GF-D8 (cell line): ENCODE data around the gene CDKL5.
"Not testable (repeated sequence)": the region's sequence is repeated elsewhere in the genome, so short reads cannot be mapped to it uniquely, and the experiment has no call there.

ENCODE experiments used
- DNase-seq: peaks from one replicate; lab custom pipeline; 2025; lab: John Stamatoyannopoulos, UW

The CDKL5 gene

DNA sequence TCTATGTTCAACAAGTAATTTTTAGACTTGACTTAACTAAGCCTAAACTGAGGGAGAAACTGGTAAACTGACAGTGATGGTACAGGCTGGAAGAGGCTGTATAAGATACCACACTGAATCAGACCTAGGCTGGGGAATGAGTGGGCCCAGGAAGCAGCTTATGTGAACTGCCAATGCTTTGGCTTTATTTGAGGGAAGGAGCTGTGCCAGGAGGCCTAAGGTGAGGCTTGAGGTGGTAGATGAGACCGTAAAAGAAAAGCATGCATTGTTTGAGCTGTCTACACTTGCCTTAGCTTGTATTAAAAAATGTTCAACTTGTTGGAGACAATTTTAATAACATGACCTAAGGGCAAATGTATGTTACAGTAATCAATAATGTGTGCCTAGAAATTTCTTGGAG, 150.3 kb downstream of the CDKL5 start:
- no peak for DNase-seq

DNA sequence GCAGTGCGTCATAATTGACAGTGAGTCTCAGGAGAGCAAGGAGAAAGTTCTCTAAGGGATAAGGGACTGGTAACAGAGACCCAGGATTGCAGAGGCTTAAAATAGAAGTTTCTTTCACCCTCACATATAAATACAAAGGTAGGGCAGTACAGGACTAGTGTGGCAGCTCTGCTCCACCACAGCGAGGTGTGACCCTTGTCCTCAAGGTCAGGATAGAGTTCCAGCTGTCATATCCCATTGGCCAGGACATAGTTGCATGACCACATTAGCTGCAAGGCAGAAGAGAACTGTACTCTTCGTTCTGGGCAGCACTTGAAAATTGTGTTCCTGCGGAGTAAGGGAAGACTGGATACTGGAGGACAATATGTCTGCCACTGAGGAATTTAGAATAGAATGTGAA, 152.0 kb downstream of the CDKL5 start:
- no peak for DNase-seq

DNA sequence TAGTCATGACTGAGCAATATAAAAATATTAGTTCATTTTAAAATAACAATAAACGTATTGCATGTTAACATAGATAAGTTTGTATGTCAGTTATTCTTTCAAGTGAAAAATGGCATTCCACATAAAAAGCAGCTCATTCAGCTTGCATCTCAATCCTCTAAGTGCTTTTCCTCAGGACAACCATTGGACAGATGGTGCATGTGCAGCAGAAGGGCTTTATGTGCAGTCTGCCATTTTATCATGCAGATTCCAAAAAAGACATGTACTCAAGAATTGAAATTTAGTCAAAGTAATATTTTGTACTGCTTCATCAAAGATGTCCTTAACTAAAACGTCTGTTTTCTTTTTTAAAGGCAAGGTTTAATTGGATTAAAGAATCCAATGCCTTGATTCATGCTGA, 153.1 kb downstream of the CDKL5 start:
- no peak for DNase-seq

DNA sequence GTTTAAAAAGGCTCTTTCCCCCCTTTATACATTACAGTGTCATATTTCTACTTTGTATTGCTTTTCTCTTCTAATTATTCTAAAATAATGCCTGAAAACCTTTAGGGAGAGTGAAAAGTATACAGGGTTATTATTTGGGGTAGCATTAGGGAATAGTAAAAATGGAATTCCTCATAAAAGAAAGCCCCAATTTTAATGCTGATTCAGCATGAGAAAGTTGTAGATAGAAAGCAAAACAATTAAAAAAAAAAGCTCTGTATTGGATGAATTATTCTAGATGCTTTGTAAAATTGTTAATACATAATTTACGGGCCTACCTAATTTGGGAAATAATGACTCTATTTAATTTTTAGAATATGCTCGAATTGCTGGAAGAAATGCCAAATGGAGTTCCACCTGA, 154.1 kb downstream of the CDKL5 start:
- no peak for DNase-seq

DNA sequence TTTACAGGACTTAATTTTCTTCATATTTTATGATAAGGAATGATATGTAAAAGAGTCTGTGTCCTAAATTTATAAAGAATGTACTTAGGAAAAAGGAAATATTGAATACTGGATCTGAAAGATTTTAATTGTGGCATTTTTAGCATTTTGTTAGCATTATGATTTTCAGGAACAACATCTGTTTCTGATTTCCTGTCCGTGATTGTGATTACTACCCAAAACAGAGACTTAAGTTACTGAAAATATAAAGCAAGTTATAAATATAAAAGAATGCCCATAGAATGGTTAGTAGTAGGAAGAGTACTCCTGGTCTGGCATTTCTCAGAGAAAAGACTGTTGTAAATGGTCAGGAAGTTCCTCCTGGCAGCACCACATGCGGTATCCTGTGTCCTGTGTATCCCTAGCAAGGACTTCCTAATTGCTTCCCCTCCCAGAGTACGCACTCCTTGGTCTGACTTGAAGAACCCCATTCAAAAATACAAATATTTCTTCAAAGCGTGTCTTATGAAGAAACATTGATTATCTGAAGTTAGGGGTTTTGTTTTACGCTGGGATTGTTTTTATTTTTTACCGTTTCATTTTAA, 157.6 kb downstream of the CDKL5 start:
- DNase-seq = no peak

DNA sequence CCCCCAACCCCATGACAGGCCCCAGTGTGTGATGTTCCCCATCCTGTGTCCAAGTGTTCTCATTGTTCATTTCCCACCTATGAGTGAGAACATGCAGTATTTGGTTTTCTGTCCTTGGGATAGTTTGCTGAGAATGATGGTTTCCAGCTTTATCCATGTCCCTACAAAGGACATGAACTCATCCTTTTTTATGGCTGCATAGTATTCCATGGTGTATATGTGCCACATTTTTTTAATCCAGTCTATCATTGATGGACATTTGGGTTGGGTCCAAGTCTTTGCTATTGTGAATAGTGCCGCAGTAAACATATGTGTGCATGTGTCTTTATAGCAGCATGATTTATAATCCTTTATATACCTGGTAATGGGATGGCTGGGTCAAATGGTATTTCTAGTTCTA, 163.9 kb downstream of the CDKL5 start:
- not testable (repeated sequence) for DNase-seq

DNA sequence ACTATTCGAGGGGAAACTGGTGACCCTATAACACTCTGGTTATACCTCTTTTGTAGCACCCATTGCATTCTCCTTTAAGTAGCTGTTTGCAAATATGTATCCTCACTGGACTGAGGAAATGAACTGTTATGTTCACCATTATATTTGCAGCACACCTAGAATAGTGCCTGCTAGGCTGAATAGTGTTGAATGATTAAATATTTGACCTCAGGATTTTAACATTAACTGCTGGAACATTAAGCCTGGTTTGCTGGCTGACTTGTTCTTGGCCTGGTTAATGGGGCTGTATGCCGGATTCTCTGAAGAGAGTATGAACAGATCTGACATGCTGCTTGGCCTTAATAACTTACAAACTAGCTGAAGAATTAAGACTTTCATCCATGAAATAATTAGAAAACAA, 166.4 kb downstream of the CDKL5 start:
- no peak for DNase-seq

DNA sequence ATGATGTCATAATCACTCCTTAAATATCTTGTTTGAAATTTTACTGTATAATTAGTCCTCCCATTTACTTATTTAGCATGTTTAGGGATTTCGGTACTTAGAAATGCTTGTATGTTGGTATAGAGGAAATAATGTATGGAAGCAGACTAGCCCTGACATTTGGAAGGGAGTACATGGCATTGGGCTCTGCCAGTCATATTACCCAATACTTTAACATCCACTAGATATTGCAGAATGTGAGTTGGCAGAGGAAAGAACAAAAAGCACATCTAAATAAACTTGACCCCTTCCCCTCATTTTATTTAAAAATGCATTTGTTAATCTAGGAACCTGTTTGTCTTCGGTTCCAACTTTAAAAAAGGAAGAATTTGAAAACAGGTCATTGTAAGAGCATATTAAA, 168.7 kb downstream of the CDKL5 start:
- no peak for DNase-seq

DNA sequence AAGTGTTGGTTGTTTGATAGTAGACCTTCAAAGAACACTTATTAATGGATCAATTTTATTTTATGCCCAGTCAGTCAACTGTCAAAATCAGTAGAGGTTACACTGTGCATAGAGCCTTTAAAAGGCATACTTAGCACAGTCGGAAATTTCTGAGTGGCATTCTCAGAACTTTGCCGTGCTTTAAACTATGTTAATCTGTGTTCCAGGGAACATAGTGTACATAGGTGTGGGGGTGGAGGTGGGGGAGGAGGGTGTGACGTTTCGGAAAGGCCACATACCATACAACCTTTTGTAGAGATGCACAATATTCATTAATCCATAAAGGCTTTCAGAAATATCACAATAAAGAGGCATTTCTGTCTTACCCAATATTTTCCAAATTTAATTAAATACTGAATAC, 170.7 kb downstream of the CDKL5 start:
- DNase-seq = no peak

DNA sequence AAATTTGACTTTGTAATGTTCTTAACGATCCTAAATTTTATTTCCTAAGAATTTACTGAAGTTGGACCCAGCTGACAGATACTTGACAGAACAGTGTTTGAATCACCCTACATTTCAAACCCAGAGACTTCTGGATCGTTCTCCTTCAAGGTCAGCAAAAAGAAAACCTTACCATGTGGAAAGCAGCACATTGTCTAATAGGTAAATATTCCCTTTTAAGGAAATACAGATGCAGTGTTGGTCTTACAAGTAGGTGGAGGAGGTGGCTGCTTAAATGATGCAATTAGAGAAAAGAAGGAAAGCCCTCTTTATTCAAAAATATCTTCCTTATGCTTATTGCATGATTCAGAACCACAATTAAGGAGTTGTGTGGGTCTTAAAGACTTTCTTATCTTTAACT, 173.0 kb downstream of the CDKL5 start:
- no peak for DNase-seq

DNA sequence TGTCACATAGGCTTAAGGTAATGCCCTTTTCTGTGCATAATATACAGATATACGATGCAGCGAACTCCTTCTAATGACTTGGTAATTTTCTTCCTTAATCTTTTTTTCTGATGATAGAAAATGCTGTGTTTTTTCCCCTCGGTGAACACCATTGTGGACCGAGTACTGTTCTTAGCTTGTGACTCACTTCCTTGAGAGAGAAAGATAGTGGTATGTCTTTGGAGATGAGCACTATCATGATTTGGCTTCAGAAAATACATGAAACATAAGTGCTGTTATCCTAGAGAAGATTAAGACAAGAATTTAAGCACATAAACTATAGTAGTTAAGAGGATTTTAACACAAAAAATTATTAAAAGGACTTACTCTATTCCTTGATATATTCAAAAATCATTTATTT, 182.6 kb downstream of the CDKL5 start:
- no peak for DNase-seq

DNA sequence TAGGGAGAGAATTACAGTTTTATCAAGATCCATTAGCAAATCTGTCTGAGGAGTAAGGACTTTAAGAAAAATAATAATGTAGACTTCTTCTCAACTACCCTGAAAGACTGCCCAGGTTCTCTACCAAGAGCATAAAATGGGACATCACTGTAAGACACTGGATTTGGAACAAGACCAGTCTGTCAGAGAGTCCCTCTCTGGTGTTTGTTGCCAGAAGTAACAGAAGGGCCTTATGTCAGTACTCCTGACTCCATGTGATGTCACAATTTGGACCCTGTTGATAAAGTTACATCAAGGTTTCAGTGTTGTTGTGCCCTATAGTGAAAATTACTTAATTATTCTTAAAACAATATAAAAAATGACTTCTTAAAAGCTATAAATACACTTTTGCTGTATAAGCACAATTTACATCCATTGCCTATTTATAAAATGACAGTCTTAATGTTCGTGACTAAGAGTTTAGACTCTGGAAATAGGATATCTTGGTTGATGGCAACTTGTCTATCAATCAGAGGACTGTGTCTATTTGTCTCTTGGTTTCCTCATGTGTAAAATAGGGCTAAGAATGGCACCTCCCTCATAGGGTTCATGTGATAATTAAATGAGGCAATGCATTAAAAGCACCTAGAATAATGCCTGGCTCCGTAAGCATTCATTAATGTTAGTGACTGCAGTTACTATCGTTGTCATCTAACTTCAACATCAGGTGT, 188.7 kb downstream of the CDKL5 start:
- DNase-seq = no peak

DNA sequence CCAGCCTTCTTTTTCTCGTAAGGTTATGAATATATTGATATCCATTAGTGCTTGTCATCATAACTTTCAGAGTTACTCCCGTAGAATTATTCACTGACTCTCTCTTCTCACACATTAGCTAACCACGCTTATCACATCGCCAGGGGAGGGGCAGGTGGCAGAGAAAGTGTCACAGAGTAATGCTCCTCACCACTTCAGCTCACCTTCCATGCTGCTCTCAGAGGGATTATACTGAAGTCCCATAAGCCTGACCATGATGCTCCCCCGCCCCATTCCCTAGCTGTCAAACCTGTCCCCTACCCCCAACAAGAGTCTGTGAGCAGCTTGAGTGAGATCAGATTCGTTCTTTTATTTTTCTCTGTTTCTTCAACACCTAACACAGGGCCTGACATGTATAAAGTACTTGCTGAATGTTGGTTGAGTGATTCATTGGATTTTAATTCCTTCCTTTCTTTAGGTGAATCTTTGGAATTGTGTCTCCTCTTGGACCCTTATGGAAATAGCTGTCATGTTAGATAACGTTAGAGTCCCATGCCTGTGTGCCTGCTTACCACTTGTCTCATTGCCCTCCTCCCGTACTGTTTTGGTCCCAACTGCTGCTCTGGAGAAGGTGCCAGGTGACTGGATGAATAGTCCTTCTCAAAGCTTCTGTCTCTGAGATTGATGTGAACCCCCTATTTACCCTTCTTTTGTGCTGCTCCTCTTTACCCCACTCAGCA, 191.4 kb downstream of the CDKL5 start:
- DNase-seq = no peak

DNA sequence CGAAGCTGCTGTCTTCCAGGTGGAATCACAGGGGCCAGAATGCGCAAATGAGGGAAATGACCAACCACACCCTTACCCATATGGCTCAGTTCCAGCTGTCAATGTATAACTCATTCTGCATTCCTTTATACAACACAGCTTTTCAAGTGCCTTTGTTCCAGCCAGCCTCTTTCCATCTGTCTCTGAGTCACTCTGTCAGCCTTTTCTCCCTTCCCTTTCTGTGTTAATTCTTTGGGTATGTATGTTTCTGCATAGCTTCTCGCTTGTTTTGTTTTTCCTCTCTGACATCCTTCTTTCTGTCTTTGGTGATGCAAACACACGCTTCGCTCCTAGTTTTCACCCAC, 192.0 kb downstream of the CDKL5 start:
- DNase-seq = no peak

DNA sequence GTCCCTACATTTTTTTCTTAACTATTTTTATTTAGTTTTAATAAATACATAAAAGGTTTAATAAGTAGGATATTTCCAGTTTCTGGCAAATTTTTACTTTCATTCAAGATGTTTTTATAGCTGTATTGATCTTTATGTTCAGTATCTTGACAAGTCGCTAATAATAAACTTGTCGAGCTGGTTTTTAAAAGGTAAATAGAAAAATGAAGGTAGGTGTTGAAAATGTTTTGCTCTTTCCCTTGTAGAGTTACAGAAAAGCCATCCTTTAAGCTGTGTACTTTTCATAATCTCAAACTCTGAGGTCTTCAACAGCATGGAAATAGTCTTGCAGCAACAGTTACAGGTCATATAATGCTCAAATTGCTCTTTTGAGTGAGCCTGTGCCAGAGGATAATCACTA, 193.9 kb downstream of the CDKL5 start:
- DNase-seq = no peak

DNA sequence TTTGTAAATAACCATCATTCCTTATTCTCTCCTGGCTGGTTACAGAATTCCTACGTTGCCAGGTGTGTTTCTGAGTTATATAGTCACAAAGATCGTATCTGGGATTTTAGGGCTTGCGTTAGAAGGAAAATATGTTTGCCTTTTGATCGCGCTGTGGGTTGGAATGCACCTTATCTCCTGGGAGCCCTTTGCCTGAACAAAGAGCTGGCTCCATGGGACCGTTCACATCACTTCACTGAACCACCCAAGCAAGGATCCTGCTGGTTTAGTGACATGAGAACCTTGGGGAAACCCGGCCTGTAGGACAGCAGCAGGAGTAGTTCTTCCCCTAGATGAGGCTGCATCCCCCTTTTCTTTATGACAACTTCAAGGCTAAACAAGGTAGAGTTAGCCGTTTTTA, 194.9 kb downstream of the CDKL5 start:
- no peak for DNase-seq

DNA sequence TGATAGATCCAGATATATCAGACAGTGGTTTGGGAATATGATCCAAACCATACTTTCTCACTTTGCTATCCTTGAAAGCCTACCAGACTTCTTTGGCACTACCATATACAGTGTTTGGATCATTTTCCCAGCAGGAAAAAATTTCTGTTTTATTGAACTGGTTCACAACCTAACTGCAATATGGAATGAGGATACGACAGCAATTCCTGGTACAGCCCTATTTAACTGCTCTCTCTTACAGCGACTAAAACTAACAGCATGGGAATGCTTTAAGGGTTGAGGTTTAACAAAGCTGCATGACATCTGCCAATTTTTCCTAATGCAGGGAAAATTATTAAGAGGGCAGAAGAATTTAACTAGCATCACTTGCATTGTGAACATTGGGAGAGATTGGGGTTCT, 199.2 kb downstream of the CDKL5 start:
- no peak for DNase-seq

DNA sequence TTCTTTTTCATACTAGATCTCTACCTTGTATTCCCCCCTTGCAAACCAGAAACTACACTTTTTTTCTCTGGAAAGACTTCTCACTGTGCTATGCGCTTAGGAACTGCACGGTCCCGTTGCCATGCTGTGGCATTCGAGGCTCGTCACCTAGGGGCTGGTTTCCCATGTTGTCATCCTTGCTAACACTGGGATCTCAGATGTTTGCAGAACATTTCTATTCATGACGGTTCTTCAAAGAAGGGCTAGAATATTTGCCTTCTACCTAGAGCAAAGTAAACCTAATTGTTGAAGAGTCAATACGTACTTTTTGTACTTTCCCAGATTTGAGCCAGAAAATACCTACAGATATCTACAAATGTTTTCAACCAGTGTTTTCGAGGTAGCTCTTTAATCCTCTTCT, 205.5 kb downstream of the CDKL5 start:
- no peak for DNase-seq

DNA sequence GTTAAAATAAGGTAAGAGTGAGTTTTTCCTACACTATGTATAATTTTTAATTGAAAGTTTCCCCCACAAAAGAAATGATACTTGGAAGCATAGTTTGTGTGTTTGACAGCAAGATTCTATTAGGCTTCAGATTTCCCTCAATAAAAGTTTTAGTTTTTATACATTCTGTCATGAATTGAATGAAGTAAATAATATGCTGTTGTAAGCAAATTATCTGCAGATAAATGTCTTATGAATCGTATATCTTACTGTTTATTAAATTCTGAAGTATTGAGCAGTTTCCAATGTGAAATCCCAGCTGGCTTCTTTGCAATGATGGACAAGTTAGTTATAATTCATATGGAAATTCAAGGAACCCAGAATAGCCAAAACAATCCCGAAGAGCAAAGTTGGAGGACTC, 213.0 kb downstream of the CDKL5 start:
- no peak for DNase-seq

DNA sequence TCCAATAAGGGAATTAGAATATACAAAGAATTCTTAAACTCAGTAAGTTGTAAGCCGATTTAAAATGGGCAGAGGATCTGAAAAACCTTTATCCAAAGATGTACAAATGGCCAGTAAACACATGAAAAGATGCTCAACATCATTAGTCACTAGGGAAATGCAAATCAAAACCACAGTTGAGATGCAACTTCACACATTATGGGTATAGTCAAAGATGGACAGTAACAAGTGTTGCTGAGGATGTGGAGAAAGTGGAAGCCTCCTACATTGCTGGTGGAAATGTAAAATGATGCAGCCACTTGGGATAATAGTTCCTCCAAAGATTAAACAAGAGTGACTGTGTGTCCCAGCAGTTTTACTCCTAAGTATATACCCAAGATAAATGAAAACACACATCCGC, 213.9 kb downstream of the CDKL5 start:
- DNase-seq = no peak

DNA sequence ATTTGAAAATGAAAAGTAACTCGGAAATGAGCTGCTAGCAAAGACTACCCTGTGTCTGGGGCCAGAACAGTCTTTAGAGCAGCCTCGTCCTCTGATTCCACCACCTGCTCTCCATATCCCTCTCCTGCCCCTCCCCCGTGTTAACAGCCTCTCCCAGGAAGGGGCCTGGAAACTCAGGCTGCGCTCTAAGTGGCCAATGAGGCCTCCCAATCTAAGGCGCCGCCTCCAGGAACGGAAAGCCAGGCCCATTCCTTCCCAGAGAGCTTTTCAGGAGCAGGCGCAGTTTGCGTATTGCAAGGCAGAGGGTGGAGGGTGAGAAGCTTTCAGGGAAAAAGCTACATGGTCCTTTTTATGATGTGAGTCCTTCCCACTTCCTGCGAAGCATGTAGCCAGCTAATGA, 215.3 kb downstream of the CDKL5 start:
- DNase-seq = no peak

DNA sequence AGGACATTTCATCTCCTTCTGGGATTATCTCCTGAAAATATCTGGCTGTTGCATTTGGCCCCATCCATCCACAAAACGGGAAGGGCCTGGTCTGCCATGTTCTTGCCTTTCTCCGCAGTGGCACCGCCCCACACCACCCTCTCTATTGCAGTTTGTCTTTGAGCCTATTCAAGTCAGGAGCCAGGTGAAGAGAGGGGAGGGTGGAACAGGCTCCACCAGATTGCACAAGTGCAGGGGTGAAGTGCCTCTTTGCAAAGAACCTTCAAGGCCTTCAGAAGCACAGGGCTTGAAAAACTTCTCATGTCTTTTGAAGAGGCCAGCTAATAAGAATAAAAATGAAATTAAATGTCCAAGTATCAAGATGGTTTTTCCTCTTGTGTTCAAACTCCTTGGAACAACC, 217.8 kb downstream of the CDKL5 start:
- no peak for DNase-seq

DNA sequence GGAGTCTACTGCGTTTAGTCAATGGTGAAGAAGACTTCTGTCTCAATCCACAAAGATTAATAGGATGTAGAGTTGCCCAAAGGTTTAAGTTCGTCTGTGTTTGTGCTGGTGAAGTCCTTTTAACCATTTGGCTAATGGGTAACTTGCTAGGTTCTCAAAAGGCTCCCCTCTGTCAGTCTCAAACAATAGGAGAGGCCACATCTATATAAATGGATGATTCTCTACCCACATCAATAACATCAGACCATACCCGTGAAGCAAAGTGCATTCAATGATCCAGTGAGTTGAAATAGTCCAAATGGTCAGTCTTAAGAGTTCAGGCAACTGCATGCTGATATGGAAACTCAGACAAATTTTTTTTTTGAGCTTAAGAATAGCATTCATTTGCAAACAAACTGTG, 218.4 kb downstream of the CDKL5 start:
- DNase-seq = no peak

DNA sequence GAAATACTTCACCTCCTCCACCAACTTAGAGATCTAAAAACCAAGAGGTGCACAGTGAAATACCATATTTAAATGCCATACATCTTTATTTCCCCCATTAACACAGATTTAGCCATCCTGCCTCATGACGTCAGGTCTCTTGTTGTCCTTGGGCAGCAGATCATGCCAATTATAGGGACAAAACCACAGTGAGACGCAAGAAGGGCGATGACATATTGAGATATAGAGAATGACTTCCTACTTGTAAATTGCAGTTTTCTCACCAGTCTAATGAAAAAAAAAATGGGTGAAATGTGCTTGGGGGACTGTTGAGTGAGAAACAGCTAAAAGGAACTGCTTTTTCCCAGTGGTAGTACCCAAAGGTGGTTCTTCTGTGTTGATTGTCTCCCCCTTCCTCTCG, 222.2 kb downstream of the CDKL5 start:
- no peak for DNase-seq
